PFSK-1 (cell line): ENCODE measurements around the gene TIMM21.

Experiments used
- FOXP2 ChIP-seq: optimal IDR thresholded peaks from 2 replicates; pipeline ENCODE3; 2011; ENCODE audit warnings: borderline replicate concordance, control low read depth, inconsistent platforms; ENCODE audit not compliant: insufficient read depth; ENCODE audit errors: extremely low read length, extremely low read depth
- POLR2AphosphoS5 ChIP-seq: IDR thresholded peaks from 2 replicates; pipeline ENCODE4 v1.6.1; 2012; ENCODE audit warnings: low read depth, mild to moderate bottlenecking, control low read depth, low read length, moderate library complexity
- REST ChIP-seq, 2 experiments: IDR thresholded peaks; 2 replicates each; pipeline versions ENCODE4 v1.6.1 to v1.8.0; 2011 to 2012; ENCODE audit warnings: low read depth in 2 of 2, low read length in 2 of 2, control low read depth in 1 of 2, inconsistent platforms in 1 of 2, mild to moderate bottlenecking in 1 of 2, moderate library complexity in 1 of 2; ENCODE audit not compliant: insufficient read depth in 1 of 2
- SIN3A ChIP-seq: IDR thresholded peaks from 2 replicates; pipeline ENCODE4 v1.6.1; 2012; ENCODE audit warnings: mild to moderate bottlenecking, low read length, moderate library complexity, borderline replicate concordance; ENCODE audit not compliant: insufficient read depth
- TAF1 ChIP-seq: IDR thresholded peaks from 2 replicates; pipeline ENCODE4 v1.6.1; 2012; ENCODE audit warnings: low read length, control low read depth, borderline replicate concordance; ENCODE audit not compliant: insufficient read depth

The TIMM21 gene

GRCh38 chr18:74141667-74142066, 6.7 kb upstream of the TIMM21 start:
- no peak for TF ChIP-seq FOXP2
- no peak for TF ChIP-seq REST (IDR thresholded peaks at IDR 0.05; ENCODE audit: insufficient read depth in 1 of 2, low read depth in 2 of 2, low read length in 2 of 2)
- TF ChIP-seq TAF1 = no peak
- TF ChIP-seq POLR2AphosphoS5 = no peak
- TF ChIP-seq SIN3A = no peak

GRCh38 chr18:74142252-74142651, 6.1 kb upstream of the TIMM21 start:
- TF ChIP-seq REST (IDR thresholded peaks at IDR 0.05; ENCODE audit: insufficient read depth in 1 of 2, low read depth in 2 of 2, low read length in 2 of 2) (no peak), POLR2AphosphoS5 (no peak), TAF1 (no peak), FOXP2 (no peak), SIN3A (no peak)

- TF ChIP-seq REST (IDR thresholded peaks at IDR 0.05; ENCODE audit: insufficient read depth in 1 of 2, low read depth in 2 of 2, low read length in 2 of 2) (no peak), POLR2AphosphoS5 (no peak), FOXP2 (no peak), TAF1 (no peak), SIN3A (no peak)
These were observed 1.6 kb upstream of the TIMM21 start for GRCh38 chr18:74146756-74147155.

GRCh38 chr18:74147491-74147778, 888 bp upstream of the TIMM21 start:
- no peak for TF ChIP-seq TAF1
- TF ChIP-seq REST (IDR thresholded peaks at IDR 0.05; ENCODE audit: insufficient read depth in 1 of 2, low read depth in 2 of 2, low read length in 2 of 2) = no peak
- no peak for TF ChIP-seq SIN3A
- TF ChIP-seq FOXP2 = no peak
- no peak for TF ChIP-seq POLR2AphosphoS5

GRCh38 chr18:74148543-74149070, 284 bp downstream of the TIMM21 start:
- peak; percentile 5 for TF ChIP-seq FOXP2
- no peak for TF ChIP-seq POLR2AphosphoS5

- TF ChIP-seq FOXP2 = no peak
- TF ChIP-seq POLR2AphosphoS5 = no peak
- TF ChIP-seq TAF1 = no peak
- TF ChIP-seq REST (IDR thresholded peaks at IDR 0.05; ENCODE audit: insufficient read depth in 1 of 2, low read depth in 2 of 2, low read length in 2 of 2) = no peak
- TF ChIP-seq SIN3A = no peak
These were observed 1.6 kb downstream of the TIMM21 start for GRCh38 chr18:74149878-74150277.
